DOHH2 (cell line): ENCODE data around the gene MBOAT1.

Experiments
- CTCF ChIP-seq: fragments of 200-600 bp; sonication (generic); IDR thresholded peaks from one replicate; pipeline ENCODE4 v1.5.1; 2014; ENCODE audit warnings: antibody characterized with exemption, mild to moderate bottlenecking, low read depth, low read length; ENCODE audit not compliant: poor library complexity, severe bottlenecking
- EZH2phosphoT487 ChIP-seq: fragments of 200-600 bp; sonication (generic); IDR thresholded peaks from 2 replicates; pipeline ENCODE4 v1.6.1; 2017; ENCODE audit warnings: borderline replicate concordance, mild to moderate bottlenecking, antibody characterized with exemption, low read length, moderate library complexity, mixed read lengths

DNA sequence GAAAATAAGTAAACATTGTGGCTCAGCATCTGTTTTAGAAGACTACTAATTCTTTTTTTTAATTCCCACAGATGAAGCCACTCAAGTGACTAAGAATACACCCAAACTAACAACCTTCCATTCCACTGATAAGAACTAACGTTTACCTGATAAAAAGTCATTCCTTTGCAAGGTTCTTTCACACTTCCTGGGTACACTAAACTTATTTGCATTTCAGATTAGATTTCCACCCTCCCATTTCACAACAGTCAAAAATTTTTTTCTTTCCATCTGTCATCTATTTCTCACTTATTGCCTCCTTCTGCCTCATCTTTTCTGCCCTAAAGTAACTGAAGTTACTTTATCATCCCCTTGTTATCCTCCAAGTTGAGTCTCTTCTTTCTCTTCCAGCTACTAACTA, 20.3 kb downstream of the MBOAT1 start:
- TF ChIP-seq CTCF, result no peak
- TF ChIP-seq EZH2phosphoT487, result no peak
